Loucy (cell line): ENCODE measurements around the gene CDX1.

ENCODE experiments used
- CTCF ChIP-seq: fragments of 200-600 bp; sonication (generic); conservative IDR thresholded peaks from 2 replicates; pipeline ENCODE4 v1.5.1; 2014; ENCODE audit warnings: mild to moderate bottlenecking, antibody characterized with exemption, low read length
- EZH2phosphoT487 ChIP-seq: fragments of 200-600 bp; IDR thresholded peaks from 2 replicates; pipeline ENCODE4 v1.6.1; 2018; ENCODE audit warnings: antibody characterized with exemption, mild to moderate bottlenecking, moderate library complexity, borderline replicate concordance

- no peak for TF ChIP-seq CTCF
- TF ChIP-seq EZH2phosphoT487: no peak
Measured at GRCh38 chr5:150213530-150213929, 47.0 kb downstream of the CDX1 start.
